IMR-90 (cell line): ENCODE results near the gene WRAP73. TPM values are rescaled to one million over a fixed set of nuclear protein-coding genes. Genes with fewer than 3 reads are reported as not detected.

Experiments used
- ATAC-seq: fragments of 200-7000 bp; cut with Tn5 transposase; 2 replicates; pipeline ENCODE4 v1.9.1; 2020; ENCODE audit warnings: low read depth, mild to moderate bottlenecking, moderate library complexity
- BruUV-seq: library from RNA; stranded (reverse); fragments of 400-500 nt; replicated peaks from 2 replicates; lab custom pipeline; 2021; lab: Mats Ljungman, UMichigan
- CTCF ChIA-PET: fragments of 300-600 bp; formaldehyde crosslinking; extraction: SDS; loops from one replicate; lab custom pipeline; 2021; ENCODE audit warnings: antibody characterized with exemption; lab: Yijun Ruan, JAX
- POLR2A ChIA-PET: fragments of 300-600 bp; sonication (Branson Sonifier 250); formaldehyde crosslinking; loops from one replicate; lab custom pipeline; 2022; ENCODE audit warnings: antibody characterized with exemption; ENCODE audit not compliant: unreplicated experiment; lab: Charles Lee
- DNase-seq: peaks from one replicate; pipeline ENCODE4 v3.0.0; 2013
- H2AFZ ChIP-seq: replicated peaks from 2 replicates; pipeline ENCODE3; 2013; ENCODE audit warnings: low read length, mild to moderate bottlenecking; ENCODE audit not compliant: poor library complexity
- H2AK5ac ChIP-seq: 2 replicates; pipeline ENCODE4 v1.6.1; 2013; ENCODE audit warnings: low read depth, low read length, inconsistent platforms
- H2AK9ac ChIP-seq: replicated peaks from 2 replicates; pipeline ENCODE3; 2013; ENCODE audit warnings: mild to moderate bottlenecking, low read depth, low read length, moderate library complexity; ENCODE audit not compliant: poor library complexity
- H2BK120ac ChIP-seq: 2 replicates; pipeline ENCODE4 v1.6.1; 2013; ENCODE audit warnings: low read depth, low read length, inconsistent platforms
- H2BK15ac ChIP-seq: 3 replicates; pipeline ENCODE4 v1.6.1; 2013; ENCODE audit warnings: low read depth, low read length, inconsistent platforms
- H2BK20ac ChIP-seq: 2 replicates; pipeline ENCODE4 v1.6.1; 2013; ENCODE audit warnings: low read depth, mild to moderate bottlenecking, inconsistent platforms, low read length, moderate library complexity
- H2BK5ac ChIP-seq: 2 replicates; pipeline ENCODE4 v1.6.1; 2013; ENCODE audit warnings: mild to moderate bottlenecking, low read depth, low read length, inconsistent platforms; ENCODE audit not compliant: poor library complexity, severe bottlenecking
- H3K14ac ChIP-seq: replicated peaks from 2 replicates; pipeline ENCODE4 v1.6.1; 2013; ENCODE audit warnings: low read depth, low read length, inconsistent platforms
- H3K18ac ChIP-seq: 2 replicates; pipeline ENCODE4 v1.6.1; 2013; ENCODE audit warnings: low read depth, low read length, control low read depth
- H3K23ac ChIP-seq: 2 replicates; pipeline ENCODE4 v1.6.1; 2013; ENCODE audit warnings: low read depth, low read length, inconsistent platforms
- H3K27ac ChIP-seq: 2 replicates; pipeline ENCODE4 v1.5.1; 2013; ENCODE audit warnings: mild to moderate bottlenecking, control low read depth, low read length; ENCODE audit not compliant: insufficient read depth
- H3K27me3 ChIP-seq: 2 replicates; pipeline ENCODE4 v1.6.1; 2013; ENCODE audit warnings: low read length; ENCODE audit not compliant: control insufficient read depth, insufficient read depth
- H3K36me3 ChIP-seq: 2 replicates; pipeline ENCODE4 v1.6.1; 2013; ENCODE audit warnings: low read length, mixed read lengths; ENCODE audit not compliant: control insufficient read depth, insufficient read depth
- H3K4ac ChIP-seq: 2 replicates; pipeline ENCODE4 v1.6.1; 2013; ENCODE audit warnings: low read depth, low read length, inconsistent platforms
- H3K4me1 ChIP-seq: 2 replicates; pipeline ENCODE4 v1.6.1; 2013; ENCODE audit warnings: low read length, mixed read lengths; ENCODE audit not compliant: control insufficient read depth, insufficient read depth
- H3K4me2 ChIP-seq: 2 replicates; pipeline ENCODE4 v1.6.1; 2013; ENCODE audit warnings: low read depth, mild to moderate bottlenecking, control low read depth, low read length, moderate library complexity
- H3K4me3 ChIP-seq: 2 replicates; pipeline ENCODE4 v1.5.1; 2013; ENCODE audit warnings: low read depth, mild to moderate bottlenecking, control low read depth, low read length, moderate library complexity; ENCODE audit not compliant: insufficient read depth
- H3K56ac ChIP-seq: 2 replicates; pipeline ENCODE4 v1.6.1; 2013; ENCODE audit warnings: low read length, inconsistent platforms; ENCODE audit not compliant: insufficient read depth; ENCODE audit errors: extremely low read depth
- H3K79me1 ChIP-seq, 2 experiments: 2 replicates each; pipeline ENCODE4 v1.6.1; 2013; ENCODE audit warnings: low read length in 2 of 2, inconsistent platforms in 1 of 2, low read depth in 1 of 2
- H3K9ac ChIP-seq: 2 replicates; pipeline ENCODE4 v1.6.1; 2013; ENCODE audit warnings: low read depth, low read length, control low read depth
- H3K9me1 ChIP-seq: 2 replicates; pipeline ENCODE4 v1.6.1; 2013; ENCODE audit warnings: low read length, inconsistent platforms; ENCODE audit not compliant: insufficient read depth
- H3K9me3 ChIP-seq: 2 replicates; pipeline ENCODE4 v1.6.1; 2013; ENCODE audit warnings: low read length; ENCODE audit not compliant: control insufficient read depth, insufficient read depth
- H4K20me1 ChIP-seq: 2 replicates; pipeline ENCODE4 v1.6.1; 2013; ENCODE audit warnings: low read length, inconsistent platforms; ENCODE audit not compliant: insufficient read depth
- H4K5ac ChIP-seq: 2 replicates; pipeline ENCODE4 v1.6.1; 2013; ENCODE audit warnings: mild to moderate bottlenecking, low read depth, low read length, control low read depth
- H4K8ac ChIP-seq, 2 experiments: 2 replicates each; pipeline ENCODE4 v1.6.1; 2013; ENCODE audit warnings: low read depth in 2 of 2, low read length in 2 of 2, control low read depth in 1 of 2, inconsistent platforms in 1 of 2
- H4K91ac ChIP-seq: 2 replicates; pipeline ENCODE4 v1.6.1; 2013; ENCODE audit warnings: low read depth, low read length, inconsistent platforms; ENCODE audit not compliant: insufficient read depth
- MAZ ChIP-seq: IDR thresholded peaks from 2 replicates; pipeline ENCODE4 v1.6.1; 2012; ENCODE audit warnings: low read depth, mild to moderate bottlenecking, low read length, improper control_type of control experiment, moderate library complexity, borderline replicate concordance
- RAD21 ChIP-seq: IDR thresholded peaks from 2 replicates; pipeline ENCODE4 v1.6.1; 2012; ENCODE audit warnings: low read length, improper control_type of control experiment
- WGBS, 2 experiments: methylation state at CpG; one replicate each; pipeline versions ENCODE4 v1.1.5 to v1.1.7; 2013; ENCODE audit warnings: missing lambda C conversion rate in 2 of 2; ENCODE audit not compliant: insufficient read length in 1 of 2; ENCODE audit errors: extremely low coverage in 2 of 2; 5-methylcytosine and 5-hydroxymethylcytosine counted together
- dilution Hi-C: fragments of 300-500 bp; cut with HindIII; formaldehyde crosslinking; loops from one replicate; pipeline ENCODE4 v1.14.3; 2018; ENCODE audit warnings: low sequenced_read_pairs; ENCODE audit not compliant: unreplicated experiment
- in situ Hi-C: fragments of 300-500 bp; cut with MboI; formaldehyde crosslinking; loops from 3 replicates; pipeline ENCODE4 v1.14.3; 2019; ENCODE audit warnings: low sequenced_read_pairs, inconsistent platforms, mixed read lengths
- intact Hi-C: fragments of 100-400 bp; cut with micrococcal nuclease; formaldehyde crosslinking; loops from 2 replicates; pipeline ENCODE4 v1.10.0; 2022
- polyA plus RNA-seq, 3 experiments: library from polyadenylated mRNA; depleted of rRNA; stranded (reverse); fragments of >200 nt; gene quantifications; 2 replicates each; pipeline ENCODE4 v1.2.3, GENCODE V29; 2012; ENCODE audit warnings: low replicate concordance in 1 of 3
- total RNA-seq: library from RNA; depleted of rRNA; stranded (reverse); fragments of >200 nt; gene quantifications from 2 replicates; pipeline ENCODE4 v1.2.3, GENCODE V29; 2012

Gene WRAP73
- total and polyA plus RNA-seq, 2 of the 4 experiments (the other 2 are of a cell fraction): 10.8 to 23.6 TPM

DNA sequence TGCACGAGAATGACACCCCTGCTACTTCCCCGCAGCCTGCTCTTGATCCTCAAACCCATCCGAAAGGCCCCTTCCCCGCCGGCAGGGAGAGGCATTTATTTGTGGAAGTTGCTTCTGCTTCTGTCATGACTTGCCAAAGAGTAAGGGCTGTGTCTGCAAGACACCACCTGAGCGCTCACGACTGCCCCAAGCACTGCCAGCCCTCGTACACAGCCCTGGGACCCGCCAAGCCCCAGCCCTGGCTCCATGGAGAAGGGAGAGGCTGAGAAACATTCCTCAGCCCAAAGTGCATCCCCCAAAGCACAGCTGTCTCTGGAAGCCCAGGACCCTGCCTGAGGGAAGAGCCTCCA, 31.4 kb downstream of the WRAP73 start:
- Histone ChIP-seq H2BK120ac (no peak overlapping the region), H2AK5ac (no peak overlapping the region; the same call in 1 of the 2 replicates), H2BK20ac (no peak overlapping the region), H4K8ac (no peak overlapping the region), H3K23ac (no peak overlapping the region), H4K20me1 (no peaks in the 10 kb centered on the region; the same call in 1 of the 2 replicates), H3K79me1 (peaks cover 1 to 7% of the 10 kb centered on the region in 2 experiments; a peak in 3 of 4 replicates), H3K4me3 (no peak overlapping the region), H3K27me3 (no peaks in the 10 kb centered on the region), H3K9me1 (no peaks in the 10 kb centered on the region; the same call in 1 of the 2 replicates), H2BK5ac (no peak overlapping the region), H3K4ac (no peak overlapping the region), H4K5ac (no peak overlapping the region), H3K56ac (no peak overlapping the region), H3K18ac (no peak overlapping the region), H3K9ac (no peak overlapping the region), H3K4me1 (peaks cover 15% of the 10 kb centered on the region), H3K4me2 (no peak overlapping the region), H3K9me3 (no peaks in the 10 kb centered on the region), H2AK9ac (peak overlapping the region; percentile 77), H3K27ac (no peak overlapping the region), H3K14ac (no peak overlapping the region), H4K91ac (no peak overlapping the region), H2BK15ac (no peak overlapping the region), H3K36me3 (no peaks in the 10 kb centered on the region), H2AFZ (peak overlapping the region; percentile 87)
- no TSS peak for BruUV-seq
- WGBS, 2 experiments: no CpG with 5 or more reads among the region's 9 CpGs
- intact Hi-C loops: no loop called here
- ATAC-seq (no peak), DNase-seq (no peak)
- CTCF ChIA-PET: interaction anchor here (0.6 to 2.0 kb wide), 14 partner anchors 10 to 165 kb away, joined by 3 to 20 read pairs (median 4); no protein-coding TSS in a partner anchor
- dilution Hi-C loops: no loop called here
- POLR2A ChIA-PET: no interaction called here
- in situ Hi-C loops: no loop called here
- TF ChIP-seq MAZ (no peak), RAD21 (no peak)
